Globus pallidus (tissue), 1 donor: ENCODE measurements around the gene EGR2.
"Not testable (repeated sequence)": the region's sequence is repeated elsewhere in the genome, so short reads cannot be mapped to it uniquely, and the experiment has no call there.

Experiments used
- DNase-seq: peaks from one replicate; pipeline ENCODE4 v3.0.0-alpha.2; 2015; ENCODE audit warnings: low spot score

Gene EGR2

DNA sequence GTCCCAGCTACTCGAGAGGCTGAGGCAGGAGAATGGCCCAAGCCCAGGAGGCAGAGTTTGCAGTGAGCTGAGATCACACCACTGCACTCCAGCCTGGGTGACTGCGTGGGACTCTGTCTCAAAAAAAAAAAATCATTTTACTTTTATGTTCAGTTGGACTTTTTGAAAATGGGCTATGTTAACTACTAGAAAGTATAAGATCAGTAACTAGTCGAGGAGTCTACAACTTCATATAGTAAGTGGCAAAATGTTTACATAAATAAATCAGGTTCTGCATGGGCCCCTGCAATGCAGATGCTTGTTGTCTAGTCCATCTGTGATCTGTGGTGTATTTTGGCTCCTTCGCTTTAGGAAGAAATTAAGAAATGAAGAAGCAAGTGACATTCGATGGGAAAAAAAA is 23.9 kb downstream of the EGR2 start:
- no peak for DNase-seq

- no peak for DNase-seq
Measured at GRCh38 chr10:62790571-62790970, 25.6 kb downstream of the EGR2 start.

- DNase-seq: no peak
Measured at GRCh38 chr10:62790019-62790555, 26.1 kb downstream of the EGR2 start.

DNA sequence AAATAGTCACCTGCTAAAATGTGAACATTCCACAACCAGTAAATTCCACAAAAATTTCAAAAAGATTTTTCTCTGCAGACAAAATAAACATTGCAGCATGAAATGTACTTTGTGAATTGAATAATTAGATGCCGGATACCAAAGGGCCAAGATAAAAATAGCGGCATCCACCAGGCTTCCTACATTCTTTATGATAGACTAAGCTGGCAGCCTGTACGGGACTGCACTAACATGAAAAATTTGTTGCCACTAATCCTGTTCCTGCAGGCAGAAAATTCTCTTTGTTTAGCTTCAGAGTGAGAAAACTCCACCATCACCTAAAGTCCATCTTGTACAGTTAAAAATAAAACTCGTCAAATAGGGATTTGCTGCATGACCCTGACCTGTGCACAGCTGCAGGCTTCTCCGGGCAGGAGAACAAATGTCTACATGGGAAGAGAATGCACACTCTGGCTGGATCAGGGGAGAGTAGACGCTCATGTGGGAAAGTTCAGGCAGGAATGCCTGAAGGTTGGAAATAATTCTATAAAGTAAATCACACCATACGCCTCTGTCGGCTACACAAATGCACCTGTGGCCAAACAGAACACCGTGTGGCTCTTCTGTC is 27.2 kb downstream of the EGR2 start:
- DNase-seq: no peak

GRCh38 chr10:62788285-62788684 is 27.9 kb downstream of the EGR2 start:
- not testable (repeated sequence) for DNase-seq

DNA sequence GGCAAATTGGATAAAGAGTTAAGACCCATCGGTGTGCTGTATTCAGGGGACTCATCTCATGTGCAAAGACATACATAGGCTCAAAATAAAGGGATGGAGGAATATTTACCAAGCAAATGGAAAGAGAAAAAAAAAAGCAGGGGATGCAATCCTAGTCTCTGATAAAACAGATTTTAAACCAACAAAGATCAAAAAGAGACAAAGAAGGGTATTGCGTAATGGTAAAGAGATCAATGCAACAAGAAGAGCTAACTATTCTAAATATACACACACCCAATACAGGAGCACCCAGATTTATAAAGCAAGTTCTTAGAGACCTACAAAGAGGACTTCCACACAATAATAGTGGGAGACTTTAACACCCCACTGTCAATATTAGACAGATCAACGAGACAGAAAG is 31.6 kb downstream of the EGR2 start:
- not testable (repeated sequence) for DNase-seq

- DNase-seq: no peak
Measured at GRCh38 chr10:62779487-62780248, 36.5 kb downstream of the EGR2 start.

DNA sequence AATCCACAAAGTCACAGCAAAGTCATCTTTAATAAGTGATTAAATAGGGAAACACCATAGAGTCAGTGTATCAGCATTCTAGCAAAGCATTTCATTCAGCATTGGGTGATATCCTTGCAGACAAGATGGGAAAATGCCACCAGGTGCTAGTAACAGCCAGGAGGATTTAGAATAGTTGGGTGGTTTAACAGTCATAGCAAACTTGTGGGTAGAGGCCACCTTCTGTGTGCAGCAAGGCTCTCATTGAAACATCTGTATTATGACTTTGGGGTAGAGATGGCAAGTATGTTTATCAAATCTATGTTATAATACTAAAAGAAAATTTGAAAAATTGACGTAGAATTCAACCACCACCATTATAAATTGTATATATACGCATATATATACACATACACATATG is 38.0 kb downstream of the EGR2 start:
- no peak for DNase-seq

DNA sequence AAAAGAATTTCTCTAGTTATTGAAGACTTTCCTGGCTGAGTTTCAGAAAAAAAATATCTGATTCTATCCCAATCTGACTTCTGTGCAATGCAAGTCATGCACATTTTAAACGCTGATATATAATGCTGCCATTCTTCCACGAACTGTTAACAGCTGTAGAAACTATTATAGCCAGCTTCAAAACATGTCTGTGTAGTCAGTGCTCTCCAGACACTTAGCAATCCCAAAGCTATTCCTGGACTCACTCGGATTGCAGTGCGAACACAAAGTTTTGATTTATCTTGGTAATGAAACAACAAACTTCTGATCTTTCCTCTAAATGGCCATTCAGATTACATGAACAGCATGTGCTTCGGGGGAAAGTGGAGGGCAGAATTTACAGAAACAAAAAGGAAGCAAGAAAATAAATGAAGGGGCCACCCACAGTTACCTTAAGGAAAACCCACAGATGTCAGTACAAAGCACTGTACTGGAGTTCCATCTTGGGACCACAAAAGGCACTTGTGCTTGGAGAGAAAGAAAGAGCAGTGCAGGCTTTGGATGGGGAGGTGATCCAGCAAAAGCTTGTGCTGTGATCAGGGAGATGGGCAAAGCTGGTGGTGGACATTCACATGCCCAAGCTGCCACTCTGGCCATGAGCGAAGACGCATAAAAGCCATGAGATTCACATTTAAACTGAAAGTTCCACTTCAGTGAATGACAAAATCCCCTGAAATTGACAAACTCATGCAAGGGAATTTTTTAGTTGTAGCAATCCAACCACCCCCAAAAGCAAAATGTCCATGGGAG is 43.8 kb downstream of the EGR2 start:
- peak; percentile 8 for DNase-seq

DNA sequence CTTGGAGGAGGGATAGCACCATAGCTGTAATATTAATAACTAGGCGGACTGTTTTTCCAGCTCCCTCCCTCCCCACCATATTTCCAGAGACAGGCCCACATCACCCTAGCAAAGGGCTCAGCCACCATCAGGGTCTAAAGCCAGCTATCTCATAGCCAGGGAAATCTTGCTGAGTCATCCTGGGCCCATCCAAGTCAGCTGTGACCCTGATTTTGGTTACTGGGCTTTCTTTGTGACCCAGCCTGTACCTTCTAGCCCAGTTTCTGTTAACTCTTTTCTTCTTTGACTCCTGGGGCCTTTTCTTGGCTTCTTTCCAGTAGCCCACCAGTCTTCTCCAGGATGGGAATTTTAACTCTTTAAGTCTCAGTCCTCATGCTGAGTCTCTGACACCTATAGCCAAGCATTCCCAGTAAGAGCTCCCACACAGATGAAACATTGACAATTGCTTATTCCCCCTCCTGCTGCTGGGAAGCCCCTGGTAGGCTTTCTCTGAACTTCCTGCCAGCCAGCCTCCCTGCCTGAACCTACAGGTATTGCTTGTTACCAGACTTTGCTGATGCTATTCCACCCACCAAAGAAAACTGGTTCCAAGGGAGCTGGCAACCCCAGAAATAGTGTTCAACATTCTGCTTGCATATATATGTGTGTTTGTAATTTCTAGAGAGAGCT is 46.5 kb downstream of the EGR2 start:
- no peak for DNase-seq

GRCh38 chr10:62766386-62766785 is 49.8 kb downstream of the EGR2 start:
- no peak for DNase-seq

DNA sequence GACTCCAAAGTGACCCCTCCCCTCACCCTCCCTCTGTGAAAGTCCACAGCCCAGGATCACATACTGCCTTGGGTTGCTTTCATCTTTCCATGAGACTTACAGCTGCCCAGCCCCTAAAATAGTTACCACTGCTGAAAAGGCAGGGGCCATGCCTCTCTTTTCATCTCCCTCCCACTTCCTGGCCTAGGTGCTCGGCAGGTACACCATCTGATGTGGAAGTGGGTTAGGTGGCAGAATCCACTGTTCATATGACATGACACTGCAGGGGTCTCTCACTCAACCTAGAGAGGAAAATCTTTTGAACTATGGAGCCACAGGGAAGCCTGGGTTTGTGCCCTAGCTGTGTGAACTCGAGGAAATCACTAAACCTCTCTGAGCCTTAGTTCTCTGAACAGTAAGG is 50.4 kb downstream of the EGR2 start:
- no peak for DNase-seq

DNA sequence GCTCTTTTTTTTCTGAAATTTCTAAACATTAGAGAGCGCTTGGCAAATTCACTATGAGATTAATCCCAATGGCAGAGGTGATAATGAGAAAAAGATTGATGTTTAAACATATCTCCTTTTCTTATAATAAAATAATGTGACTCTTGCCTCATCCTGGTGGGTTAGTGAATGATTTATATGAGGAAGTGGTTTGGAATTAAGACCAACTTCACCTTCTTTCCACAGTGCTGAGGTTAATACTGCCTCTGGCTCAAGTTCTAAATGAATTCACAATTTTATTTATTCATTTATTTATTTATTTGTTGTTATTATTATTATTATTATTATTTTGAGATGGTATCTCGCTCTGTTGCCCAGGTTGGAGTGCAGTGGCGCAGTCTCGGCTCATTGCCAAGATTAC is 52.2 kb downstream of the EGR2 start:
- no peak for DNase-seq

GRCh38 chr10:62763155-62763554 is 53.0 kb downstream of the EGR2 start:
- DNase-seq: no peak
